ENCODE results near the gene SPTBN4.
"Not testable (repeated sequence)": the region's sequence is repeated elsewhere in the genome, so short reads cannot be mapped to it uniquely, and the experiment has no call there.

SPTBN4 gene

DNA sequence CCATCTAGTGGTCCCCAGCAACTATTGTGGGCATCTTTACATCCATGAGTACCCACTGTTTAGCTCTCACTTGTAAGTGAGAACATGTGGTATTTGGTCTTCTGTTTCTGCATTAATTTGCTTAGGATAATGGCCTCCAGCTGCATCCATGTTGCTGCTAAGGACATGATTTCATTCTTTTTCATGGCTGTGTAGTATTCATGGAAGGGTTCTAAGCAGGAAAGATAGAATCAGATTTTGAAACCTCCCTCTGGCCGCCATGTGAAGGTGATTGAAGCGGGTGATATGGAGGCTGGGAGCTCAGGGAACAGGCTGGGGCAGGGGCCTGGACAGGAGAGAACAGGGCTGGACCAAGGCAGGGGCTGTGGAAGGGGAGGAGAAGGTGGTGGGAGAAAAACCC is 154.5 kb downstream of the SPTBN4 start:
- no peak for DNase-seq (ENCODE audit: low spot score)

DNA sequence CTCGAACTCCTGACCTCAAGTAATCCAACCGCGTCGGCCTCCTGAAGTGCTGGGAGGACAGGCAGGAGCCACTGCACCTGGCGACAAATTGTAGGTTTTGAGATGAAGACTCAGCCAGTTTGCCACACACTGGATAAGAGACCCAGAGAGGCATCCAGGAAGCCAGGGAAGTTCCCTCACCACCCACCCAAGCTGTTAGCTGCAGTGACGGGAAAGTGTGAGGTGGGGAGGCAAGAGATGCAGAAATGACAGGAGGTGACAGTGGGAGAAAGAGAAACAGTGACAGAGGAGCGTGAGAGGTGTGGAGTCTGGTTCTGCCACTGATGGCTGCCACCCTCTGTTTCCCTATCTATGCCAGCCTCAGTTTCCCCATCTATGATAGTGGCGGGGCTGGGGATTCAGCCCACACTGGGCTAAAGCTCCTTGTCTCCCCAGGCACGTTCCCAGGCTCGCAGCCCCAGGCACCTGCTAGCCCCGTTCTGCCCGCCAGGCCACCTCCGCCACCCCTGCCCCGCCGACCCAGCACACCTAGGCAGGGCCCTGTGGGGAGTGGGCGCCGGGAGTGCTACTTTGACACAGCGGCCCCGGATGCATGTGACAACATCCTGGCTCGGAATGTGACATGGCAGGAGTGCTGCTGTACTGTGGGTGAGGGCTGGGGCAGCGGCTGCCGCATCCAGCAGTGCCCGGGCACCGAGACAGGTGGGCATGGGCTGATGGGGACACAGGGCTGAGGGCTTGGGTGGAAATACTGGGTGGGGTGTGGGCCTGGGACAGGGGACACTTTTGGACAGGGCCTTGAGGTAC is 155.4 kb downstream of the SPTBN4 start:
- no peak for DNase-seq (ENCODE audit: low spot score)

DNA sequence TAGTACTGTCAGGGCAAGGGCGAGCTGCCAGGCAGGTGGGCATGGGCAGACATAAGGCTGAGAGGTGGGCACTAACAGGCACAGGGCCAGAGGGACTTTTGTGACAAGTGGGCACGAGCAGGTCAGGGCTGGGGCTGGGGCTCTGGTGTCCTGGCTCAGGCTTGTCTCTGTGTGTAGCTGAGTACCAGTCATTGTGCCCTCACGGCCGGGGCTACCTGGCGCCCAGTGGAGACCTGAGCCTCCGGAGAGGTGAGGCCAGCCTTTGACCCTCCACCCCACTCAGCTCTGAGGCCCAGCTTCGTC is 155.9 kb downstream of the SPTBN4 start:
- DNase-seq (ENCODE audit: low spot score): no peak

DNA sequence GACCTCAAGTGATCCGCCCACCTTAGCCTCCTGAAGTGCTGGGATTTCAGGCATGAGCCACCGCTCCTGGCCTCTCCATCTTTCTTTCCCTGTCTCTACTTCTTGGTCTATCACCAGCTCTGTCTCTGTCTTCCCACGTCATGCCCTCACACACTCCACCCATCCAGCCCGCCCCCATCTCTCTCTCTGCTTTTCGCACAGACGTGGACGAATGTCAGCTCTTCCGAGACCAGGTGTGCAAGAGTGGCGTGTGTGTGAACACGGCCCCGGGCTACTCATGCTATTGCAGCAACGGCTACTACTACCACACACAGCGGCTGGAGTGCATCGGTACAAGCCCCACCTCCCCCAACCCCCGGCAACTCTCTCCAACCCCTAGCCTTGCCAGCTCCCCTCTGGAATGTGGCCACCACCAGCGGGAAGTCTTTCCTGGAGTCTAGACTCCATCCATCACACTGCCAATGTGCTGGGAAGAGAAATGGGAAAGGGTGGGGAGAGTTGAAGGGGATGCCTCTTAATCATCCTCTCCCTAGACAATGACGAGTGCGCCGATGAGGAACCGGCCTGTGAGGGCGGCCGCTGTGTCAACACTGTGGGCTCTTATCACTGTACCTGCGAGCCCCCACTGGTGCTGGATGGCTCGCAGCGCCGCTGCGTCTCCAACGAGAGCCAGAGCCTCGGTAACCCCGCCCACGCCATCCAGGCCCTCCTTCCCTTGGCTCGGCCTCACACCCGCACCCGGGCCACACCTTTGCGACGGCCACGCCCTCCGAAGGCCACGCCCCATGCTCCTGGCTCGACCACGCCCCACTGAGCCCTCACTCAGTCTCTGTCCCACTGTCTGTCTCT is 156.8 kb downstream of the SPTBN4 start:
- DNase-seq (ENCODE audit: low spot score): no peak

DNA sequence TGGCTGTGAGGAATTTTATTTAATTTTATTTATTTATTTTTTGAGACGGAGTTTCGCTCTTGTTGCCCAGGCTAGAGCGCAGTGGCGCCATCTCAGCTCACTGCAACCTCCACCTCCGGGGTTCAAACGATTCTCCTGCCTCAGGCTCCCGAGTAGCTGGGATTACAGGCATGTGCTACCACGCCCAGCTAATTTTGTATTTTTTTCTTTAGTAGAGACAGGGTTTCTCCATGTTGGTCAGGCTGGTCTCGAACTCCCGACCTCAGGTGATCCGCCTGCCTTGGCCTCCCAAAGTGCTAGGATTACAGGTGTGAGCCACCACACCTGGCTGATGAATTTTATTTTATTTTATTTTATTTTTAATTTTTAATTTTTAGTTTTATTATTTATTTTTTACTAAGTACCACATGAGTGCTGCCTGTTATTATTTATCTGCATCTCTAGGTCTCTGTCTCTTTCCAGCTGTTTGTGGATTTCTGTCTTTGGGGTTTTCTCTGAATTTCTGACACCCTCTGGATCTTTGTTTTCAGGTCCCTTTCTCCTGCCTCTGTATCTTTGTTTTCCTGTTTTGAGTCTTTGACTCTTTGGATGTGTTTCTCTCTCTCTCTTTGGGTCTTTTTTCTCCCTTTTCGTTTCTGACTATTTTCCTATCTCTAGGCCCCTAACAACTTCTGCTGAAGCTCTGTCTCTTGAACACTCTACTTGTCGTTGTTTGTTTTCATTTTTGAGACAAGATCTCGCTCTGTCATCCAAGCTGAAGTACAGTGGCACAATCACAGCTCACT is 157.8 kb downstream of the SPTBN4 start:
- not testable (repeated sequence) for DNase-seq (ENCODE audit: low spot score)

DNA sequence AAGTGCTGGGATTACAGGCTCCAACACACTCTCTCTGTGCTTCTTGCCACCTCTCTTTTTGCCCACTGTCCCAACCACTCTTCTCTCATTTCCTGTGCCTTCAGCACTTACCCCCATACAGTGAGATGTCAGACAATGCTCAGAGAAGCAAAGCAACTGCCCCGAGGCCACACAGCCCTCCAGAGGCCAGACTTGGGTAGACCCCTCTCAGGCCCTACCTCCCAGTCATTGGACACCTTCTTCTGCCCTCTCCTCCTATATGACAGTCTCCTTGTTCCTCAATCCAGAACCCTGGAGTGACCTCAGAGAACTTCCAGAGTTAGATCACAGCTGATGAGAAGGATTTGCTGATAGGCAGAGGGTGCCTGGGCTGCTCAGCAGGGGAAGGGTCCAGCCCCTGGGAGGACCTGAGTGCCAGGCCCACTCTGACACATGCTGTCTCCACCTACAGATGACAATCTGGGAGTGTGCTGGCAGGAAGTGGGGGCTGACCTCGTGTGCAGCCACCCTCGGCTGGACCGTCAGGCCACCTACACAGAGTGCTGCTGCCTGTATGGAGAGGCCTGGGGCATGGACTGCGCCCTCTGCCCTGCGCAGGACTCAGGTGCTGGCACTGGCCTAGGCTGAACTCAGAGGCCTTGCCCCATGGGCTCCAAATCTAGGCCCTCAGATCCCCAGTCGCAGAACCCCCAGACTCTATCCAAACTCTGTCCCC is 158.8 kb downstream of the SPTBN4 start:
- no peak for DNase-seq (ENCODE audit: low spot score)
